Keratinocyte (primary cell): ENCODE measurements around the gene PRKCD. TPM values are rescaled to one million over a fixed set of nuclear protein-coding genes. Genes with fewer than 3 reads are reported as not detected.

Experiments used
- DNase-seq: peaks from one replicate; pipeline ENCODE4 v3.0.0-alpha.2; 2011; ENCODE audit warnings: low read depth, missing footprints, low spot score
- FAIRE-seq: peaks from 2 replicates; lab custom pipeline; 2011; peaks lifted over from hg19 to GRCh38; lab: Jason Lieb, UNC
- H2AFZ ChIP-seq: 2 replicates; pipeline ENCODE4 v1.6.0; 2012; ENCODE audit warnings: low read length, control low read depth, inconsistent platforms; ENCODE audit not compliant: control insufficient read depth
- H3K27ac ChIP-seq: 2 replicates; pipeline ENCODE4 v1.5.1; 2011; ENCODE audit warnings: low read length; ENCODE audit not compliant: control insufficient read depth, insufficient read depth
- H3K27me3 ChIP-seq: 3 replicates; pipeline ENCODE4 v1.6.0; 2011; ENCODE audit warnings: low read length; ENCODE audit not compliant: control insufficient read depth, insufficient read depth; ENCODE audit errors: extremely low read depth
- H3K36me3 ChIP-seq, 2 experiments: 2 replicates in 1 of 2; 3 replicates in 1 of 2; pipeline ENCODE4 v1.5.1; 2011; ENCODE audit warnings: low read length in 2 of 2, mild to moderate bottlenecking in 1 of 2; ENCODE audit not compliant: control insufficient read depth in 2 of 2, insufficient read depth in 2 of 2; ENCODE audit errors: extremely low read depth in 1 of 2
- H3K4me1 ChIP-seq: 3 replicates; pipeline ENCODE4 v1.5.1; 2011; ENCODE audit warnings: low read length; ENCODE audit not compliant: control insufficient read depth, insufficient read depth; ENCODE audit errors: extremely low read depth
- H3K4me2 ChIP-seq: 3 replicates; pipeline ENCODE4 v1.6.0; 2011; ENCODE audit warnings: low read depth, low read length; ENCODE audit not compliant: control insufficient read depth, insufficient read depth; ENCODE audit errors: extremely low read depth
- H3K4me3 ChIP-seq, 3 experiments: fragments of 200-600 bp in 1 of 3; sonication (generic) in 1 of 3; 2 replicates in 2 of 3; 3 replicates in 1 of 3; pipeline ENCODE4 v1.5.1; 2011 to 2016; ENCODE audit warnings: low read length in 3 of 3, mild to moderate bottlenecking in 3 of 3, control low read depth in 2 of 3, inconsistent platforms in 1 of 3, low read depth in 1 of 3, mixed read lengths in 1 of 3, mixed run types in 1 of 3, moderate library complexity in 1 of 3; ENCODE audit not compliant: control insufficient read depth in 2 of 3, insufficient read depth in 2 of 3; ENCODE audit errors: extremely low read depth in 1 of 3
- H3K79me2 ChIP-seq: 2 replicates; pipeline ENCODE4 v1.6.0; 2012; ENCODE audit warnings: low read length; ENCODE audit not compliant: control insufficient read depth, insufficient read depth
- H3K9ac ChIP-seq: 3 replicates; pipeline ENCODE4 v1.6.0; 2011; ENCODE audit warnings: low read length; ENCODE audit not compliant: control insufficient read depth, insufficient read depth; ENCODE audit errors: extremely low read depth
- H3K9me1 ChIP-seq: 3 replicates; pipeline ENCODE4 v1.6.0; 2011; ENCODE audit warnings: low read length; ENCODE audit not compliant: control insufficient read depth, insufficient read depth; ENCODE audit errors: extremely low read depth
- H3K9me3 ChIP-seq: 2 replicates; pipeline ENCODE4 v1.5.1; 2012; ENCODE audit warnings: low read depth, low read length; ENCODE audit not compliant: control insufficient read depth
- H4K20me1 ChIP-seq: 3 replicates; pipeline ENCODE4 v1.6.0; 2011; ENCODE audit warnings: low read length; ENCODE audit not compliant: control insufficient read depth, insufficient read depth; ENCODE audit errors: extremely low read depth
- EZH2 ChIP-seq: IDR thresholded peaks from one replicate; pipeline ENCODE4 v1.6.1; 2012; ENCODE audit warnings: inconsistent platforms, mild to moderate bottlenecking, low read length, moderate library complexity
- dilution Hi-C: fragments of 300-500 bp; cut with MboI; formaldehyde crosslinking; loops from one replicate; pipeline ENCODE4 v1.7.0; 2020; ENCODE audit warnings: low sequenced_read_pairs; ENCODE audit not compliant: extremely low pct_ligation_motif_present
- polyA plus RNA-seq, 5 experiments: library from polyadenylated mRNA; depleted of rRNA in 3 of 5; stranded (reverse) in 3 of 5; stranded (forward) in 1 of 5; unstranded in 1 of 5; fragments of >200 nt; gene quantifications; 1 replicate in 1 of 5; 2 replicates in 3 of 5; 3 replicates in 1 of 5; pipeline versions ENCODE4 v1.2.1 to v1.2.3, GENCODE V29; 2011 to 2012; ENCODE audit warnings: missing spikeins in 2 of 5, low read depth in 1 of 5, low replicate concordance in 1 of 5
- TF ChIP-seq, protein P1 (sequence below), 3 experiments: IDR thresholded peaks in 1 of 3; conservative IDR thresholded peaks in 1 of 3; optimal IDR thresholded peaks in 1 of 3; 2 replicates in 2 of 3; 3 replicates in 1 of 3; pipeline versions ENCODE3 to v1.5.1; 2011; ENCODE audit warnings: low read length in 3 of 3, mild to moderate bottlenecking in 3 of 3, moderate library complexity in 2 of 3, control low read depth in 1 of 3, inconsistent platforms in 1 of 3; ENCODE audit not compliant: insufficient read depth in 2 of 3; ENCODE audit errors: extremely low read depth in 1 of 3

Gene PRKCD
- polyA plus RNA-seq, 1 donor (not counting 4 experiments of a cell fraction or from before 2014, with no cell fraction given), result 25.1 TPM

DNA sequence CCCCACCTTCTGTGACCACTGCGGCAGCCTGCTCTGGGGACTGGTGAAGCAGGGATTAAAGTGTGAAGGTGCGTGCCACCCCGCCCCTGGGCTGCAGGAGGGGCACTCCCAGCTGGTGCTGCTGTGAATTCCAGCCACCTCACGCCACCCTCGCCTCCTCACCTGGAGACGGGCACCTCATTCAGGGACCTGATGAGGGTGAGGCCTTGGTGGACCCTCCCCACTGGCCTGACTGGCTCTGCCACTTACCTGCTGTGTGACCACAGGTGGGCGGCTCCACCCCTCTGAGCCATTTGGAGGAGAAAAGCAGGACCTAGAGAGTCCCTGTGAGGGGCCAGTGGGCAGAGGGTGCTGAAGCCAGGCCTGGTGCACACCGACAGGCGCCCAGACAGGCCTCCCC is 22.5 kb downstream of the PRKCD start:
- no peaks in the 10 kb centered on the region for H3K4me1 ChIP-seq
- no peak for DNase-seq
- no peak overlapping the region for H2AFZ ChIP-seq
- dilution Hi-C loops, result no loop called here
- H3K9ac ChIP-seq, result no peak overlapping the region
- H3K9me3 ChIP-seq, result no peaks in the 10 kb centered on the region
- no peak overlapping the region for H3K27ac ChIP-seq
- TF ChIP-seq, protein P1, sequence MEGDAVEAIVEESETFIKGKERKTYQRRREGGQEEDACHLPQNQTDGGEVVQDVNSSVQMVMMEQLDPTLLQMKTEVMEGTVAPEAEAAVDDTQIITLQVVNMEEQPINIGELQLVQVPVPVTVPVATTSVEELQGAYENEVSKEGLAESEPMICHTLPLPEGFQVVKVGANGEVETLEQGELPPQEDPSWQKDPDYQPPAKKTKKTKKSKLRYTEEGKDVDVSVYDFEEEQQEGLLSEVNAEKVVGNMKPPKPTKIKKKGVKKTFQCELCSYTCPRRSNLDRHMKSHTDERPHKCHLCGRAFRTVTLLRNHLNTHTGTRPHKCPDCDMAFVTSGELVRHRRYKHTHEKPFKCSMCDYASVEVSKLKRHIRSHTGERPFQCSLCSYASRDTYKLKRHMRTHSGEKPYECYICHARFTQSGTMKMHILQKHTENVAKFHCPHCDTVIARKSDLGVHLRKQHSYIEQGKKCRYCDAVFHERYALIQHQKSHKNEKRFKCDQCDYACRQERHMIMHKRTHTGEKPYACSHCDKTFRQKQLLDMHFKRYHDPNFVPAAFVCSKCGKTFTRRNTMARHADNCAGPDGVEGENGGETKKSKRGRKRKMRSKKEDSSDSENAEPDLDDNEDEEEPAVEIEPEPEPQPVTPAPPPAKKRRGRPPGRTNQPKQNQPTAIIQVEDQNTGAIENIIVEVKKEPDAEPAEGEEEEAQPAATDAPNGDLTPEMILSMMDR (optimal IDR thresholded peaks at IDR 0.05 in 1 of 3, IDR thresholded peaks at IDR 0.05 in 1 of 3, conservative IDR thresholded peaks at IDR 0.05 in 1 of 3; ENCODE audit: extremely low read depth in 1 of 3, insufficient read depth in 2 of 3, low read length in 3 of 3), result no peak
- TF ChIP-seq EZH2, result no peak
- no peaks in the 10 kb centered on the region for H3K27me3 ChIP-seq
- FAIRE-seq, result no peak
- H4K20me1 ChIP-seq, result no peaks in the 10 kb centered on the region
- H3K4me3 ChIP-seq, result no peak overlapping the region
- H3K4me2 ChIP-seq, result no peak overlapping the region
- H3K79me2 ChIP-seq, result no peaks in the 10 kb centered on the region
- no peaks in the 10 kb centered on the region for H3K9me1 ChIP-seq
- peaks cover 24 to 48% of the 10 kb centered on the region in 2 experiments for H3K36me3 ChIP-seq

GRCh38 chr3:53184701-53185100 is 23.7 kb downstream of the PRKCD start:
- no peak overlapping the region for H3K9ac ChIP-seq
- H3K27me3 ChIP-seq, result no peaks in the 10 kb centered on the region
- no peak for DNase-seq
- no peaks in the 10 kb centered on the region for H3K9me3 ChIP-seq
- dilution Hi-C loops, result no loop called here
- H4K20me1 ChIP-seq, result no peaks in the 10 kb centered on the region
- H3K79me2 ChIP-seq, result no peaks in the 10 kb centered on the region
- H3K4me2 ChIP-seq, result no peak overlapping the region
- H3K4me3 ChIP-seq, result no peak overlapping the region
- H3K36me3 ChIP-seq, result peaks cover 28 to 47% of the 10 kb centered on the region in 2 experiments
- FAIRE-seq, result no peak
- TF ChIP-seq, protein P1 (optimal IDR thresholded peaks at IDR 0.05 in 1 of 3, IDR thresholded peaks at IDR 0.05 in 1 of 3, conservative IDR thresholded peaks at IDR 0.05 in 1 of 3; ENCODE audit: extremely low read depth in 1 of 3, insufficient read depth in 2 of 3, low read length in 3 of 3), result no peak
- H3K27ac ChIP-seq, result no peak overlapping the region
- H3K9me1 ChIP-seq, result no peaks in the 10 kb centered on the region
- H2AFZ ChIP-seq, result no peak overlapping the region
- no peaks in the 10 kb centered on the region for H3K4me1 ChIP-seq
